DND-41 (cell line): ENCODE data around the gene TMEM184C.

Experiments
- ATAC-seq: fragments of 200-7000 bp; cut with Tn5 transposase; 3 replicates; pipeline ENCODE4 v1.9.1; 2021; ENCODE audit warnings: low read depth; ENCODE audit not compliant: insufficient read depth
- DNase-seq: peaks from one replicate; pipeline ENCODE4 v3.0.0-alpha.2; 2020
- H2AFZ ChIP-seq: 2 replicates; pipeline ENCODE4 v1.6.0; 2012; ENCODE audit warnings: low read depth, low read length
- H3K27ac ChIP-seq: 2 replicates; pipeline ENCODE4 v1.5.1; 2012; ENCODE audit warnings: low read length, inconsistent platforms
- H3K27me3 ChIP-seq: fragments of 200-600 bp; sonication (generic); 2 replicates; pipeline ENCODE4 v1.6.0; 2012; ENCODE audit warnings: low read length, mild to moderate bottlenecking, inconsistent platforms; ENCODE audit not compliant: insufficient read depth, poor library complexity
- H3K36me3 ChIP-seq: 2 replicates; pipeline ENCODE4 v1.5.1; 2012; ENCODE audit warnings: low read length, inconsistent platforms; ENCODE audit not compliant: insufficient read depth
- H3K4me1 ChIP-seq: 2 replicates; pipeline ENCODE4 v1.5.1; 2012; ENCODE audit warnings: mild to moderate bottlenecking, low read length; ENCODE audit not compliant: insufficient read depth
- H3K4me2 ChIP-seq: 2 replicates; pipeline ENCODE4 v1.6.0; 2012; ENCODE audit warnings: mild to moderate bottlenecking, moderate library complexity, low read length, inconsistent platforms; ENCODE audit not compliant: insufficient read depth
- H3K4me3 ChIP-seq, 2 experiments: fragments of 200-600 bp in 1 of 2; shearing (Covaris generic) in 1 of 2; 2 replicates each; pipeline ENCODE4 v1.5.1; 2012 to 2016; ENCODE audit warnings: inconsistent platforms in 2 of 2, low read length in 2 of 2, mild to moderate bottlenecking in 2 of 2, low read depth in 1 of 2, moderate library complexity in 1 of 2
- H3K79me2 ChIP-seq: 2 replicates; pipeline ENCODE4 v1.6.0; 2012; ENCODE audit warnings: low read length, inconsistent platforms; ENCODE audit not compliant: insufficient read depth
- H3K9ac ChIP-seq: 2 replicates; pipeline ENCODE4 v1.6.0; 2012; ENCODE audit warnings: low read depth, mild to moderate bottlenecking, inconsistent platforms, low read length, moderate library complexity
- H3K9me3 ChIP-seq: 2 replicates; pipeline ENCODE4 v1.5.1; 2012; ENCODE audit warnings: low read length, moderate library complexity, mild to moderate bottlenecking, inconsistent platforms; ENCODE audit not compliant: insufficient read depth, severe bottlenecking
- H4K20me1 ChIP-seq: 2 replicates; pipeline ENCODE4 v1.6.0; 2012; ENCODE audit warnings: low read length; ENCODE audit not compliant: insufficient read depth
- EZH2 ChIP-seq: IDR thresholded peaks from 3 replicates; pipeline ENCODE4 v1.6.1; 2012; ENCODE audit warnings: borderline replicate concordance, low read depth, mild to moderate bottlenecking, moderate library complexity, low read length, inconsistent platforms; ENCODE audit not compliant: severe bottlenecking
- TF ChIP-seq, protein P1 (sequence below): IDR thresholded peaks from 2 replicates; pipeline ENCODE4 v1.5.1; 2012; ENCODE audit warnings: borderline replicate concordance, low read length, moderate library complexity, mild to moderate bottlenecking; ENCODE audit not compliant: poor library complexity, severe bottlenecking; ENCODE audit errors: extremely low read depth

TMEM184C gene

DNA sequence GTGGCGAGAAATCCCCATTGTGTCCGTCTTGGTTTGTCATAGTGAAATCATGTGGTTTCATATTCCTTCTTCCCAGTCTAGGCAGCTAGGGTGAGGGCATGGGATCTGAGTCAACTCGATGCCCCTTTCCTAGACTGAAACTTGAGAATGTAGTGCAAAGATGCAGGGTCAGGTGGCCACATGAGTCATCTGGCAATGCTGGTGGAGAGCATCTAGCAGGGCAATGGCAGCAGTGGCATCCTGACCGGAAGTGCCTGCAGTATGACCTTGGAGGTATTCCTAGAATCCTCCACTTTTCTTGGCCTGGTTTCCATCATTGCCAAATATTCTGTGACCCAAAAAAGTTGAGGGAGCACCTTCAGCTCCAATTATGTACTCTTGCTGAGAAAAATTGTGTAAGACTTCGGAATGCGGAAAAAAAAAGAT lies 39.1 kb upstream of the TMEM184C start:
- ATAC-seq (no peak), DNase-seq (no peak)
- Histone ChIP-seq H3K4me3 (no peak overlapping the region), H2AFZ (no peak overlapping the region), H3K9me3 (no peaks in the 10 kb centered on the region), H3K9ac (no peak overlapping the region), H4K20me1 (no peaks in the 10 kb centered on the region), H3K79me2 (no peaks in the 10 kb centered on the region), H3K27ac (no peak overlapping the region), H3K27me3 (no peaks in the 10 kb centered on the region), H3K4me1 (no peaks in the 10 kb centered on the region), H3K36me3 (no peaks in the 10 kb centered on the region), H3K4me2 (no peak overlapping the region)
- TF ChIP-seq, protein P1, sequence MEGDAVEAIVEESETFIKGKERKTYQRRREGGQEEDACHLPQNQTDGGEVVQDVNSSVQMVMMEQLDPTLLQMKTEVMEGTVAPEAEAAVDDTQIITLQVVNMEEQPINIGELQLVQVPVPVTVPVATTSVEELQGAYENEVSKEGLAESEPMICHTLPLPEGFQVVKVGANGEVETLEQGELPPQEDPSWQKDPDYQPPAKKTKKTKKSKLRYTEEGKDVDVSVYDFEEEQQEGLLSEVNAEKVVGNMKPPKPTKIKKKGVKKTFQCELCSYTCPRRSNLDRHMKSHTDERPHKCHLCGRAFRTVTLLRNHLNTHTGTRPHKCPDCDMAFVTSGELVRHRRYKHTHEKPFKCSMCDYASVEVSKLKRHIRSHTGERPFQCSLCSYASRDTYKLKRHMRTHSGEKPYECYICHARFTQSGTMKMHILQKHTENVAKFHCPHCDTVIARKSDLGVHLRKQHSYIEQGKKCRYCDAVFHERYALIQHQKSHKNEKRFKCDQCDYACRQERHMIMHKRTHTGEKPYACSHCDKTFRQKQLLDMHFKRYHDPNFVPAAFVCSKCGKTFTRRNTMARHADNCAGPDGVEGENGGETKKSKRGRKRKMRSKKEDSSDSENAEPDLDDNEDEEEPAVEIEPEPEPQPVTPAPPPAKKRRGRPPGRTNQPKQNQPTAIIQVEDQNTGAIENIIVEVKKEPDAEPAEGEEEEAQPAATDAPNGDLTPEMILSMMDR = no peak
- no peak for TF ChIP-seq EZH2

DNA sequence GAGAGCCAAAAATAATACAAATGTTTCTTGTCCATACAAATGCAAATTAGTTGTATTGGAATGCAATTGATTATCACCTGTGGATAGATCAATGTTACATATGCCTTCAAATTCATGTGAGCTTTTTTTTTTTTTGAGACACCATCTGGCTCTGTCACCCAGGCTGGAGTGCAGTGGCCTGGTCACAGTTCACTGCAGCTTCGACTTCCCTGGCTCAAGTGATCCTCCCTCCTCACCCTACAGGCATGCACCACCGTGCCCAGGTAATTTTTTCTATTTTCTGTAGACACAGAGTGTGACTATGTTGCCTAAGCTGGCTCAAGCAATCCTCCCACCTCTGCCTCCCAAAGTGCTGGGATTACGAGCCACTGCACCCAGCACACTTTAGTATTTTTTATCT lies 38.6 kb upstream of the TMEM184C start:
- no peak overlapping the region for H3K4me3 ChIP-seq
- no peaks in the 10 kb centered on the region for H4K20me1 ChIP-seq
- no peak overlapping the region for H3K9ac ChIP-seq
- H3K79me2 ChIP-seq = no peaks in the 10 kb centered on the region
- no peak overlapping the region for H3K27ac ChIP-seq
- TF ChIP-seq, protein P1 = no peak
- no peak for TF ChIP-seq EZH2
- DNase-seq (no peak), ATAC-seq (no peak)
- H3K4me2 ChIP-seq = no peak overlapping the region
- no peaks in the 10 kb centered on the region for H3K27me3 ChIP-seq
- no peak overlapping the region for H2AFZ ChIP-seq
- H3K36me3 ChIP-seq = no peaks in the 10 kb centered on the region
- no peaks in the 10 kb centered on the region for H3K4me1 ChIP-seq
- no peaks in the 10 kb centered on the region for H3K9me3 ChIP-seq

DNA sequence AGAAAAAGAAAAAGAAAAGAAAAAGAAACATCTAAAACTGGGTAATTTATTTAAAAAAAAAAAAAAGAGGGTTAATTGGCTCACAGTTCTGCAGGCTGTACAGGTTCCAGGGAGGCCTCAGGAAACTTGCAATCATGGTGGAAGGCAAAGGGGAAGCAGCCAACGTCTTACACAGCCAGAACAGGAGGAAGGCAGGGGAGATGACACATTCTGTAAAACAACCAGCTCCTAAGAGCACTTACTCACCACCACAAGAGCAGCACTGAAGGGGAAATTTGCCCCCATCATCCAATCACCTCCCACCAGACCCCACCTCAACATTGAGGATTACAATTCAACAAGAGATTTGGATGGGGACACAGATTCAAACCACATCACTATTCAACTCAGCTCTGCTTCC lies 36.8 kb upstream of the TMEM184C start:
- DNase-seq = no peak
- no peak overlapping the region for H2AFZ ChIP-seq

More for the DNA sequence above, 36.8 kb upstream of the TMEM184C start:
- Histone ChIP-seq H3K79me2 (no peaks in the 10 kb centered on the region), H4K20me1 (no peaks in the 10 kb centered on the region), H3K4me1 (no peaks in the 10 kb centered on the region), H3K4me2 (no peak overlapping the region), H3K27ac (no peak overlapping the region), H3K4me3 (no peak overlapping the region), H3K9me3 (no peaks in the 10 kb centered on the region), H3K27me3 (no peaks in the 10 kb centered on the region), H3K36me3 (no peaks in the 10 kb centered on the region), H3K9ac (no peak overlapping the region)
- TF ChIP-seq, protein P1 = no peak
- no peak for TF ChIP-seq EZH2
- no peak for ATAC-seq
